GM18858 (cell line): ENCODE data around the gene C22orf23.

Source experiments
- ATAC-seq: cut with Tn5 transposase; IDR thresholded peaks from one replicate; pipeline ENCODE4 v1.9.1; 2021; ENCODE audit not compliant: unreplicated experiment

C22orf23 gene

DNA sequence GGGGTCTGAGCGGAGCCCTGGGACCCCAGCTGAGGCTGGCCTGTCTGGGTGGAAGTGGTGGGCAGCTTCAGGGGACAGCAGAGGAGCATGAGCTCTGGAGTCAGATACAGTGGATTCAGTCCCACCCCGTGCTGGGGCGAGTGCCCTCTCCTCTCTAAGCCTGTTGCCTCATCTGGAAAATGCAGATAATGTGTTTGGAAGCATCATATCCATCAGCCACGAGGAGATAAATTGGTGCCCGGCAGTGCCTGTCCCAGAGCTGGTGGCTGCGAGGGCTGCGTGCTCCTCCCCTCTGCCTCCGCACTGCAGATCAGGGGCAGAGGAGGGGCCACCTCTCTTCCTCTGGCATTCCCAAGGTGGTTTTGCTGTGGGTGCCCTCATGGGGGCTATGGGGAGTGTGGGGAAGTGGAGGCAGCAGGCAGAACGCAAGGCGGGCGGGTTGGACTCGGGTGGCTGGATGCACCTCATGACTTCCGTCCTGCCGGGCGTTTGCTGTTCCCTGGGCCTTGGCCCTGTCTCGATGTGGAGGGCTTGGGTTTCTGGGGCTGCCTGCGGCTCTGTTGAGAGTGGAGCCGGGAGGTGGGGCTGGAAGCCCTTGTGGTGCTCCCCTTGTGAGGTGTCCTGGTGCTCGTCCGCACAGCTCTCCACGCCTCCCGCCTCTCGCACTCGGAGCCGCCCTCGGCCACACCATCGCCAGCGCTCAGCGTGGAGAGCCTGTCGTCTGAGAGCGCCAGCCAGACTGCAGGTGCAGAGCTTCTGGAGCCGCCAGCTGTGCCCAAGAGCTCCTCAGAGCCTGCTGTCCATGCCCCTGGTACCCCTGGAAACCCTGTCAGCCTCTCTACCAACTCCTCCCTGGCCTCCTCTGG lies 26.4 kb downstream of the C22orf23 start:
- no peak for ATAC-seq

DNA sequence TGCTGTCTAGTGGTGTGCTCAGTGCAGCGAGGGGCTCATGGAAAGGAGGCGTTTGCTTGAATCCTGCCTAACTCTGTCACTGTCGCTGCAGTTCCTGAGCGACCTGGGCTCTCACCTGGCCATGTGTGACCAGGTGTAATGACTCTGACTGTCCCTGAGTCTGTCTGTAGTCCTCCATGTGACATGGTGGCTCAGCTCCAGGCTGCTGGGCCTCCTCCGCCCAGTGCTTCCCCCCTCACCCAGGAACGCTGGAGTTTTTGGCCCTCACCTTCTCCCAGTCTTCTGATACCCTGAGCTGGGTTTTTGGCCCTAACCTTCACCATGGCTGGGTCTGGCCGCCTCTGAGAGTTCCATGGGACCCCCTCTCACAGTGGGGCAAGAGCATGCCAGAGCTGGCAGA lies 27.0 kb downstream of the C22orf23 start:
- no peak for ATAC-seq

- no peak for ATAC-seq
These were observed 27.6 kb downstream of the C22orf23 start for GRCh38 chr22:37925767-37926166.

GRCh38 chr22:37925330-37925729 lies 28.1 kb downstream of the C22orf23 start:
- ATAC-seq: no peak

DNA sequence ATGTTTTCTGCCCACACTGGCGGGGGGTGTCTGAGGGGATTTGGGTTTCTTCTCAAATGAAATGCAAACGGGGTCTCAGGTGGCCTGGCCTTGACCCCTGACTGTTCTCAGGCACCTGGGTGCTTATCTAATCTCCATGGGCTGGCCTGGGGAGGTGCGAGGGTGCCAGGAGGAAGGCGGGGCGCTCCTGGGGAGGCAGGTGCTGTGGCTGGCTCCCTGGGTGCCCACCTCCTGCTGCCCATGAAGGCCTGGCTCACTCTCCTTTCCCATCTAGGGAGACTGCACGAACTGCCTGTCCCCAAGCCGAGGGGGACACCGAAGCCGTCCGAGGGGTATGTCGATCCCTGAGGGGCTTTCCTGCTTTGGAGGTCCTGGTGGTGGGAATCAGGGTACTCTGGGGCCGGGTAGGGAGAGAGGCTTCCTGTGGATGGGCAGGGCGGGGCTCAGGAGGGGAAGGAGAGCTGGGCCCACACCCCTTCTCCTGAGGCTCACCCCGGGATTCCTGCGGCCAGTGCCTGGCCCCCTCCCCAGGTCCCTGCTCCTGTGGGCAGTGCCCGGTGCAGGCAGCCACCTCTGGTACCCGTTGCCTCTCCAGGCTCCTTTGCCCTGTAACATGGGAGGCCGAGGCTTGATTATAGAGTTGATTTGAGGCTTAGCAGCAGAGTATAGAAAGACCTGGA lies 28.9 kb downstream of the C22orf23 start:
- ATAC-seq: no peak

GRCh38 chr22:37923927-37924326 lies 29.5 kb downstream of the C22orf23 start:
- no peak for ATAC-seq

- no peak for ATAC-seq
These were observed 31.2 kb downstream of the C22orf23 start for GRCh38 chr22:37922191-37922590.

DNA sequence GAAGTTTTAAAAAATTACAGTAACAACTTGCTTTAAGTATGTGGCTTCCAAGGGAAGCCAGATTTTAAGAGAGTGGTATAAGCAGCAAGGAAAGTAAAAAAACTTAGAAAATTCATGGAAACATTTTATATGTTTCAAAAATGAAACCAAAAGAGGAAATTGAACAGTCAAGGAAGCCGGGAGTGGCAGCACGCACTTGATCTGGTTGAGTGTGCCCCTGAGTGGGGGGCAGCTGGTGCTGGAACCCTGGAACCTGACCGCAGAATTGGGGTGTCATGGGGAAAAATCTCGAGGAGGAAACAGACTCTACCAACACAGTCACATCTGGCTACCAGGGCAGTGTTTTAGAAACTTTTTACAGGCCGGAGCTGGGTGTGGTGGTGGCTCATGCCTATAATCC lies 33.3 kb downstream of the C22orf23 start:
- ATAC-seq: no peak

DNA sequence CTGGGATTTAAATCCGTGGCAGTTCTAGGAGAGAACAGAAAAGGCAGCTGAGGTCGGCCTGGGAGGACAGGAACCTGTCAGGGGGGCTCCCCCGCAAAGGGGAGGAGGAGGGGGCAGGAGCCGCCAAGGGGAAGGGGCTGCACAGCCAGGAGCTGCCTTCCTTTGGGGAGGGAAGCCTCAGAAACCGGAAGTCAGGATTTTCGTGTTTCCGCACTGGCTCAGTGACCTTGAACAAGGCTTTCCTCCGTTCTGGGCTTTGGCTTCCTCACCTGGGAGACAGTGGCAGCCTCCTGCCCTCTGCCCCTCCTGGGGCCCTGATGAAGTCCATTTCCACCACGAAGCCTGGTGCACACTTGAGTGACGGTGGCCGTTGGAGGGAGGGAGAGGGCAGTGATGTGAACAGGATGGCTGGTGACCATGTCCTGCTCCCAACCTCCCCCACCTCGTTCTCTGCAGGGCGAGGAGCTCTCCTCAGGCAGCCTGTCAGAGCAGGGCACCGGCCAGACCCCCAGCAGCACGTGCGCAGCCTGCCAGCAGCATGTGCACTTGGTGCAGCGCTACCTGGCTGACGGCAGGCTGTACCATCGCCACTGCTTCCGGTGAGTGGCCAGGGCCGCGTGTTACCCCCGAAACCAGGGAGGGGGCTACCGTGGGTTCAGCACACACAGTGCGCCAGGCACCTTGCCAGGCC lies 34.7 kb downstream of the C22orf23 start:
- ATAC-seq: no peak

DNA sequence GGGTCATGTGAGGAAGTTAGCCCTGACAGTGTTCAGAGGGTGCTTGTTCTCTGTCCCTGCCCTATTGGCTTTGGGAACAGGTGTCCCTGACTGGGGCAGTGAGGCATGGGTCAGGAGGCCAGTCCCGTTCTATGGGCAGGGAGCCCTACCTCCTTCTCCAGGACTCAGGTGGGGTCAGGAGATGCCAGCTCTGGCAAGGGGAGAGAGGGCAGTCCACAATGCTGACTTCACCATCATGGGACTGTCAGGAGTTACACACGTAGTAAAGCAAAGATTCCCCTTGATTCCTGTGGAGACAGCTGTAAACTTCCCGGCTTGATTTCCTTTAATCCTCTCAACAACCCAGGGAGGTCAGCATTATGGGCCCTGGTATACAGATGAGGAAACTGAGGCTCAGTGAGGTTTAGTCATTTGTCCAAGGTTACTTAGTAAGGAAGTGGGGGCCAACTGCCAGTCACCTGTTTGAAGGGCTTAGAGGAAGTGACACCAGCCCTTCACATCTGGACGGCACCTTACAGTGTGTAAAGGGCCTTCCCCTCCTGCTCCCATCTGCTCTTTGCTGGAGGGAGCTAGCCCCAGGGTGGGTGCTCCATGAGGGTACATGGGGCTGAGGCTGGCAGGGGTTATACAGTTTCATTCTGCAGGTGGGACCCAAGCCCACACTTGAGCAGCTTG lies 35.4 kb downstream of the C22orf23 start:
- no peak for ATAC-seq

- no peak for ATAC-seq
These were observed 37.1 kb downstream of the C22orf23 start for GRCh38 chr22:37916311-37916710.

- no peak for ATAC-seq
These were observed 40.1 kb downstream of the C22orf23 start for GRCh38 chr22:37913233-37913721.

DNA sequence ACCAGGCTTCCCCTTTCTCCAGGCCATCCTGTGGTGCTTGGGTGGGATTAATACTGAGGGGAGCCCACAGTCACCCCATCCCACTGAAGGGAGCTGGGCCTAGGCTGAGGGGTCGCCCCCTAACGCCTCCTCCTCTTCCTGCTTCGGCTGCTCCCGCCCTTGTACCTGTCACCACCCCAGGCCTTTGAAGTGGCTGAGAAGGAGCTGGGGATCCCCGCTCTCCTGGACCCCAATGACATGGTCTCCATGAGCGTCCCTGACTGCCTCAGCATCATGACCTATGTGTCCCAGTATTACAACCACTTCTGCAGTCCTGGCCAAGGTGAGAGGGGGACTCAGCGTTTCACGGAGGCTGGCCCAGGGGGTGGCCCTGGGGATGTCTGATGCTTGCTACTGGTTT lies 41.2 kb downstream of the C22orf23 start:
- ATAC-seq: no peak

- no peak for ATAC-seq
These were observed 41.7 kb downstream of the C22orf23 start for GRCh38 chr22:37911697-37912096.

GRCh38 chr22:37910890-37911672 lies 42.3 kb downstream of the C22orf23 start:
- ATAC-seq: no peak

- no peak for ATAC-seq
These were observed 43.6 kb downstream of the C22orf23 start for GRCh38 chr22:37909766-37910165.

DNA sequence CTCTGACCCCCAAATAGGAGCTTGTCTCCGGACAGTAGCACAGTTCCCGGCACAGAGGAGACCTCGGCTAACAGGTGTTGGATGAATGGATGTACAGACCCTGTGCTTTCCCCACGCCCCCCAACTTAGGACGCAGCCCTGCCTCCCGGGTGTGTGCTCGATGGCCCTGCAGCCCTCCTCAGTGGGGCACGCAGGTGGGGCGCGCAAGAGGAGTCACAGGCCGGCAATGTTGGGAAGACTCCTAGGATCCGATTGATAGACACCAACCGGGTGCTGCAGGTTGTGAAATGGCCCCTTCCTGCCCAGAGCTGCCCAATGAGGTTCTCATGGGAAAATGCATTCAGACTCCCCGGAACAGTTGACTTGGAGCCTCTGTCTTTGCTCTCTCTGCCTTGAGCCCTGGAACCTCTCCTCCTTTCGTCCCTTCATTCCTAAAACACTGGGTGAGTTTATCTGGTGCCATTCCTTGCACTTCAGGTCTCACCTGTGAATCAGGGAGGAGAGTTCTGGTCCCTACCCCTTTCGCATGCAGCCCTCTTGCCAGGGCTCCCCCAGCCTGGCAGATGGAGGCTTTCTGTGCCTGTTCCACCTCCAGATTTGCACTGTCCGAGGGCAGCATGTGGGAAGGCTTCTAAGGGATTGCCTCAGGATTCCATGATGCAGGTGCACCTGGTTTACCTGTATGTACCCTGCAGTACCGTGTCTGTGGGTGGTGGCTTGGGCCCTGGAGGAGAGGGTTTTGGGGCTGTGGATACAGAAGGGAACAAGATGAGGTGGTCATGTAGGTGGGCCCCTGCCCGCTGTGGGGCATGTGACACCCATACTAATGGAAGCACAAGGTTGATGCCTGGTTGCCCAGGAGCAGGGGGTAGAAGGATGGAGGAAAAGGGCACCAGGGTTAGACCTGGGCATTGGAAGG lies 46.1 kb downstream of the C22orf23 start:
- no peak for ATAC-seq

- no peak for ATAC-seq
These were observed 46.9 kb downstream of the C22orf23 start for GRCh38 chr22:37906364-37907008.
